Activated T-helper 1 cell treated with anti-CD3 and anti-CD28 coated beads, Interleukin-12 subunit alpha, Interleukin-12 subunit beta, Interleukin-2, Interleukin-4 antibody, amounts not matched to agents 30 ng/mL and 10 ng/mL and 1 ng/mL, durations not matched to agents 14 hours and 24 hours and 36 hours (primary cell): ENCODE data around the gene ATXN2. TPM values are rescaled to one million over a fixed set of nuclear protein-coding genes. Genes with fewer than 3 reads are reported as not detected.

ENCODE experiments used
- DNase-seq: peaks from one replicate; pipeline ENCODE4 v3.0.0; 2021; ENCODE audit warnings: low spot score
- H3K27ac Mint-ChIP-seq: one replicate; pipeline ENCODE4 v1.8.0; 2021; ENCODE audit warnings: mild to moderate bottlenecking, mixed read lengths
- H3K27me3 Mint-ChIP-seq: one replicate; pipeline ENCODE4 v1.8.0; 2022; ENCODE audit warnings: mild to moderate bottlenecking, moderate library complexity, mixed read lengths; ENCODE audit not compliant: insufficient read depth
- H3K36me3 Mint-ChIP-seq: one replicate; pipeline ENCODE4 v1.8.0; 2021; ENCODE audit warnings: low read depth, mixed read lengths
- H3K4me1 Mint-ChIP-seq: one replicate; pipeline ENCODE4 v1.8.0; 2021; ENCODE audit warnings: low read depth, mixed read lengths
- H3K4me3 Mint-ChIP-seq: one replicate; pipeline ENCODE4 v1.8.0; 2021; ENCODE audit warnings: mild to moderate bottlenecking, moderate library complexity, mixed read lengths
- H3K9me3 Mint-ChIP-seq: one replicate; pipeline ENCODE4 v1.8.0; 2021; ENCODE audit warnings: mixed read lengths
- intact Hi-C: fragments of 100-400 bp; cut with micrococcal nuclease; formaldehyde crosslinking; loops from one replicate; pipeline ENCODE4 v1.15.1; 2024
- total RNA-seq: library from RNA; stranded (reverse); gene quantifications from 2 replicates; pipeline ENCODE4 v1.2.3, GENCODE V29; 2022

Gene ATXN2, protein sequence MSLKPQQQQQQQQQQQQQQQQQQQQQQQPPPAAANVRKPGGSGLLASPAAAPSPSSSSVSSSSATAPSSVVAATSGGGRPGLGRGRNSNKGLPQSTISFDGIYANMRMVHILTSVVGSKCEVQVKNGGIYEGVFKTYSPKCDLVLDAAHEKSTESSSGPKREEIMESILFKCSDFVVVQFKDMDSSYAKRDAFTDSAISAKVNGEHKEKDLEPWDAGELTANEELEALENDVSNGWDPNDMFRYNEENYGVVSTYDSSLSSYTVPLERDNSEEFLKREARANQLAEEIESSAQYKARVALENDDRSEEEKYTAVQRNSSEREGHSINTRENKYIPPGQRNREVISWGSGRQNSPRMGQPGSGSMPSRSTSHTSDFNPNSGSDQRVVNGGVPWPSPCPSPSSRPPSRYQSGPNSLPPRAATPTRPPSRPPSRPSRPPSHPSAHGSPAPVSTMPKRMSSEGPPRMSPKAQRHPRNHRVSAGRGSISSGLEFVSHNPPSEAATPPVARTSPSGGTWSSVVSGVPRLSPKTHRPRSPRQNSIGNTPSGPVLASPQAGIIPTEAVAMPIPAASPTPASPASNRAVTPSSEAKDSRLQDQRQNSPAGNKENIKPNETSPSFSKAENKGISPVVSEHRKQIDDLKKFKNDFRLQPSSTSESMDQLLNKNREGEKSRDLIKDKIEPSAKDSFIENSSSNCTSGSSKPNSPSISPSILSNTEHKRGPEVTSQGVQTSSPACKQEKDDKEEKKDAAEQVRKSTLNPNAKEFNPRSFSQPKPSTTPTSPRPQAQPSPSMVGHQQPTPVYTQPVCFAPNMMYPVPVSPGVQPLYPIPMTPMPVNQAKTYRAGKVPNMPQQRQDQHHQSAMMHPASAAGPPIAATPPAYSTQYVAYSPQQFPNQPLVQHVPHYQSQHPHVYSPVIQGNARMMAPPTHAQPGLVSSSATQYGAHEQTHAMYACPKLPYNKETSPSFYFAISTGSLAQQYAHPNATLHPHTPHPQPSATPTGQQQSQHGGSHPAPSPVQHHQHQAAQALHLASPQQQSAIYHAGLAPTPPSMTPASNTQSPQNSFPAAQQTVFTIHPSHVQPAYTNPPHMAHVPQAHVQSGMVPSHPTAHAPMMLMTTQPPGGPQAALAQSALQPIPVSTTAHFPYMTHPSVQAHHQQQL
- total RNA-seq = 54.4 and 56.5 TPM in 2 replicates

DNA sequence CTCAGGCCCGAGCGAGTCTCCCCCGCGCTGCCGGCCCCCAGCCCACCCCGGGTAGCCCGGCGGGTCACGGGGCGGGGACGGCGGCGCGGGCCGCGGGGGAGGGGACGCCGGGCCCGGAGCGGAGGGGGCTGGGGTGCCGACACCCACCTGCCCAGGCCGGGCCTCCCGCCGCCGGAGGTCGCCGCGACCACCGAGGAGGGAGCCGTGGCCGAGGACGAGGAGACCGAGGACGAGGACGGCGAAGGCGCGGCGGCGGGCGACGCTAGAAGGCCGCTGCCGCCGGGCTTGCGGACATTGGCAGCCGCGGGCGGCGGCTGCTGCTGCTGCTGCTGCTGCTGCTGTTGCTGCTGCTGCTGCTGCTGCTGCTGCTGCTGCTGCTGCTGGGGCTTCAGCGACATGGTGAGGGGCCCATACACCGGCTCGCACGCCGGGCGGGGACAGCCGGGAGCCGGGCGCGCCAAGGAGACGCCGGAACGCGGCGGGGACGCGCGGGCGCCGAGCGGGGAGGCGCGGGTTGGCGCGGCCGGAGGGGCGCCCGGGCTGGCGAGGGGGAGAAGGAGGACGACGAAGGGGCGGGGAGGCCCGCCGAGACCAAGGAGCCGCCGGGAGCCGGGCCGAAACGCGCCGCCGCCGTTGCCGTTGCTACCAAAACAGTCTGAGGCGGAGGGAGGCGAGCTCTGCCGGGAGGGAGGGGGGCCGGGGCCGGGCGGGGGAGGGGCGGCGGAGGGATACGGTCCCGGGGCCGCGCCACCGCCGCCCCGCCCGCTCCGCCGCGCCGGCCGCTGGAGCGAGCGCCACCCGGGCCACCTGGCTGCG is at the start of gene ATXN2:
TSS of gene ATXN2 (minus strand) at position 679 of the 816 bp plus-strand sequence. CDS start at position 398, 281 bp downstream.
- no peaks in the 10 kb centered on the region for H3K9me3 Mint-ChIP-seq
- intact Hi-C loops = loop anchor here (1.0 to 5.0 kb wide), 7 partner anchors 53 to 528 kb away; partner anchors contain the start of genes ERP29, MAPKAPK5, SH2B3 and TMEM116
- peaks cover 4% of the 10 kb centered on the region for H3K36me3 Mint-ChIP-seq
- DNase-seq = no peak
- peak within 1 kb of the TSS; percentile 95 for H3K4me3 Mint-ChIP-seq
- H3K27ac Mint-ChIP-seq = peak within 1 kb of the TSS; percentile 82
- H3K4me1 Mint-ChIP-seq = peaks cover 37% of the 10 kb centered on the region
- H3K27me3 Mint-ChIP-seq = no peaks in the 10 kb centered on the region

DNA sequence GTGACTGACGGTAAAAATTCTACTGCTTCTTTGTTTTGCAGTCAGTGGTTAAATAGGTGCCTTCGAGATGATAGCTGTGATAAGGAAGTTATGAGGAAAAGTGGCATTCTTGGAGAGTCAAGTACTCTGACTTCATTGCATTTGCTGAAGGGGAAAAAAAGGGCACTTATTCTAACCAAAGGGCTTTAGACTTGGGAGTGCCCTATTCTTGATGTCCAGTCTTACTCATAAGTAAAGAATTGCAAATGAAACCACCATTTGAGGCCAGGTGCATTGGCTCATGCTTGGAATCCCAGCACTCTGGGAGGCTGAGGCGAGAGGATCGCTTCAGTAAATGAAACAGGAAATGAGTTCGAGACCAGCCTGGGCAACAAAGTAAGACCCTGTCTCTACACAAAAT is 46.3 kb upstream of the ATXN2 start:
- H3K36me3 Mint-ChIP-seq = peaks cover 34% of the 10 kb centered on the region
- intact Hi-C loops = no loop called here
- no peaks in the 10 kb centered on the region for H3K9me3 Mint-ChIP-seq

DNA sequence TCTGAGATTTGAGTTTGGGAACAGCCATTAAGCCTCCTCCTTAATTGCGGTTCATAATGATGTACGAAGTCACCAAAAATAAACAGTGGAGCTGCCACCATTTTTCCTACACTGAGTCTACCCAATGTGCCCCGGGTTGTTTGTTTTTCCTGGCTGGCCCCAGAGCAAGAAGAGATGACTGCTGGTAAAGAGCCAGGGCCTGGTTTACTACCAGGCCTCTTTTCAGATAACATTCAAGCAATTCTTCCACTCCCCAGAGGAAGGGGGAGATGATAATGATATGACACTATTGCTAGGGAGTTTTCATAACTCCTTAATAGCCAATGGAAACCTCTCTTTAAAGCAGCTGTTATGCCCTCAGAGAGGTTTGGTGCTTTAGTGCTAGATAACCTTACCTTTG is 44.3 kb upstream of the ATXN2 start:
- Mint-ChIP-seq H3K9me3 (no peaks in the 10 kb centered on the region), H3K27me3 (no peaks in the 10 kb centered on the region), H3K36me3 (peaks cover 26% of the 10 kb centered on the region), H3K4me3 (no peak overlapping the region), H3K4me1 (no peaks in the 10 kb centered on the region), H3K27ac (no peak overlapping the region)
- no peak for DNase-seq
- intact Hi-C loops = no loop called here

More for the DNA sequence above, 46.3 kb upstream of the ATXN2 start:
- no peaks in the 10 kb centered on the region for H3K4me1 Mint-ChIP-seq
- H3K27me3 Mint-ChIP-seq = no peaks in the 10 kb centered on the region
- no peak overlapping the region for H3K27ac Mint-ChIP-seq
- no peak for DNase-seq
- no peak overlapping the region for H3K4me3 Mint-ChIP-seq

DNA sequence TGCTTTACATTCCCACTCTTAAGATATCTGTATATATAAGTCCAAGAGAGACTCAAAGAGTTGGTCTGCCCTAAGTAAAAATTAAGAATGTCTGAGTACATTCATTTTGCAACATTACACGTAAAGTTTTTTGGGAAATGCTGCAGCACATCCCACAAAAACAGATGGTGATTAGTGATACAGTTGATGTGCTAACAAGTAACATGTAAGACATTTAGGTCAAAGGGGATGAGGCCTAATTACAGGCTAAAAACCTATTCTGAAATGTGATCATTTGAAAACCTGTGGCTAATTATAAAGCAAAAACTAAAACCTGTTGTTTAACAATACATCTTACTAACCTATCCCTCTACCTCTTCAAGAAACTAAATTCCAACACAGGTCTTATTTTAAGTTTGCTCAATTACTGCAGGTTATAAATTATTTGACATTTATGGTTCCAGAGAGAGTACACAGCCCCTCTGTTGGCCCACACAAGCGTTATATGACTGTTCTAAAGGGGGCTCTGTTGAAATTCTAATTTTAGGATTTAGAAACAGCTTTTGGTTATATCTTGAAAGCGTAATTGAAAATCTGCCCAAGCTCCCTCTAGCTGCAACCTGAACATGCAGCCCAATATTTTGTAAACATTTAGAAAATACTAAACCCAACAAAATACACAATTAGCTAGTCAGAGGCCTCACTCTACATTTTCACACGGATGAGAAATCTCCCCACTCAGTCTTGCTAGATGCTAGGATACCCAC is 43.7 kb upstream of the ATXN2 start:
- no peak overlapping the region for H3K27ac Mint-ChIP-seq
- intact Hi-C loops = no loop called here
- H3K9me3 Mint-ChIP-seq = no peaks in the 10 kb centered on the region
- H3K4me1 Mint-ChIP-seq = no peaks in the 10 kb centered on the region
- DNase-seq = no peak
- no peak overlapping the region for H3K4me3 Mint-ChIP-seq
- peaks cover 26% of the 10 kb centered on the region for H3K36me3 Mint-ChIP-seq
- H3K27me3 Mint-ChIP-seq = no peaks in the 10 kb centered on the region

DNA sequence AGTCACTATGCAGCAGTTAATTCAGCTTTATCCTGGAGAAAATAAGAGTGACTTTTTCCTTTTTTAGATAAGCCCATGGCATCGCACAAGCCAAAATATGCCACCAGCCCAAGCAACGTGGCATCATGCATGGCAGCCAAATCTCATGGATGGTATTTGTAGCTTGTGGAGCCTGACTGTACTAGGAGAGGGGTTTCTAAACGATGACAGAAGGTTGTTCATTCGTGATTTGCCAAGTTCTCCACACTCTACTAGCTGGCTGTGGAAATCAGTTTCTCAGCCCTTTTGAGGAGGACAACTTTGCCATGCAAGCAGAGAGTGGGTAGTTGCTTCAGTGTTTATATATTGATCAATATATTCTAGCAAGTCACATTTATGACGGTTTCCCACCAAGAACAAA is 41.4 kb upstream of the ATXN2 start:
- Mint-ChIP-seq H3K9me3 (no peaks in the 10 kb centered on the region), H3K36me3 (peaks cover 14% of the 10 kb centered on the region), H3K4me1 (no peaks in the 10 kb centered on the region), H3K4me3 (no peak overlapping the region), H3K27me3 (no peaks in the 10 kb centered on the region), H3K27ac (no peak overlapping the region)
- DNase-seq = no peak
- intact Hi-C loops = no loop called here

DNA sequence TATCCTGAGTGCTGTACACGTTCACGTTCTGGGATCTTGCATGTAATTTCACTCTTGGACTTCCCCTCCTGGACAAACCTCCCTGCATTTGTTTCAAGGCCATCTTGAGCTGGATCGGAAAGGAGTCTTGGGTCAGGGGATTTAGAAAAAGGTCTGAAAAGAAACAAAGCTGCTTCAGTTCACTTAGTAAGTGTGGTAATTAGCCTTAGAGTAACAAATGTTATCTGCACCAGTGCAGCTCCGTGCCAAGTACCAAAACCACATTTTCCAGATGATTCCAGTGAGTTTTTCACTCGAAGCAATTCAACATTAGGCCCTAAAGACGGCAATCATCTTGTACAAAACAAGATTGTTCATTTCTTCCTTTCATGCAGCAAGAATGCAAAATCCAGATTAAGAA is 39.4 kb upstream of the ATXN2 start:
- Mint-ChIP-seq H3K36me3 (peaks cover 10% of the 10 kb centered on the region), H3K4me1 (no peaks in the 10 kb centered on the region), H3K9me3 (no peaks in the 10 kb centered on the region), H3K27me3 (no peaks in the 10 kb centered on the region), H3K4me3 (no peak overlapping the region), H3K27ac (no peak overlapping the region)
- intact Hi-C loops = no loop called here
- DNase-seq = no peak

DNA sequence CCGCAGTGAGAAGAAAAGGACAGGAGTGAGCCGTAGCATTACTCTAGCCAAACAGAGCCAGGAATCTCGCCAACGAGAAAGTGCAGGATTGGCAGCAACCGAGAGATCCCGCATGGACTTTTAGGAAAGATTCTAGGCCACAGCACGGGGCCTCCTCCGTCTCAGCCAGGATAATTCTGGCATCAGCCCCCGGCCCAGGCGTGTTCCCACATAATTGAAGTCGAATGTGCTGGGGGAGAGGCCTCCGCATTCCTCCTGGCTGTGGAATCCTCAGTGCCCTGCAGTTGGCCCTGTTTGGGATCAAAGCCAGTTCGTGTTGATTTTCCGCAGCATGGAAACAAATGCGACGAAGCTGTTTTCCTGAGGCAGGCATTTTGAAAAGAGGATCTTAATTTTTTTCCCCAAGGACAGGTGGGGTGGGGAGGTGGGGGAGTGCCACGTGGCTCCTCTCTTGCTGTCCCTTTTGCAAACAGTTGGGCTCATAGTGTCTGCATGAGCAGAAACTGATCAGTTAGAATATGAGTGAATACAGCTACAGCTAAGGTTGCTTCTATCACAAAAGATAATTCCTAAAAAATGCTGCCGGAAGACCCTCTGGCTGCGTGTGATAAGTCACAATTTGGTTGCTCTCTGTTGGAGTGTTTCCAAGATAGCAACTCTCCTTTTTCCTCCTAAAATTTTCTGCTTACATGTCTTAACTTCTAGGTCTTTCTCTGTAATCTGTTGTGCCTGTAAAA is 37.3 kb upstream of the ATXN2 start:
- no peak for DNase-seq
- H3K9me3 Mint-ChIP-seq = no peaks in the 10 kb centered on the region

DNA sequence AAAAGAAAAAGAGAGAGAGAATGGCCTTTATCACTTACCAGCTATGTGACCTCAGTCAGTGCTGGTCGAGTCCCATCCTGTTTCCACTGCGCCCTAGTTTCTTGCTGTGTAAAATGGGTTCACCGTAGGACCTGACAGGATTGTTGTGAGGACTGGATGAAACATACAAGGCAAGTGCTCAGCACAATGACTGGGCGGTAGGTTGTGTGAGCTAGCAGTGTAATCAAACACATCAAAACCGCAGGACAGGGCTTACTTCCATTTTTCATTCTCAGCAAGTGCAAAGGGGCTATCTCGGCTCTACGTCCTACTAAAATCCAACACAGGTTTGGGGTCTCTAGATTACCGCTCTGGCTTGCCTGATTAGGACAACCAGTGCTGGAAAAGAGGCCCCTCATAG is 36.4 kb upstream of the ATXN2 start:
- H3K4me3 Mint-ChIP-seq = no peak overlapping the region
- H3K27ac Mint-ChIP-seq = no peak overlapping the region
- intact Hi-C loops = no loop called here
- H3K9me3 Mint-ChIP-seq = no peaks in the 10 kb centered on the region
- H3K27me3 Mint-ChIP-seq = no peaks in the 10 kb centered on the region
- H3K36me3 Mint-ChIP-seq = no peaks in the 10 kb centered on the region
- H3K4me1 Mint-ChIP-seq = no peaks in the 10 kb centered on the region
- no peak for DNase-seq

More for the DNA sequence above, 37.3 kb upstream of the ATXN2 start:
- Mint-ChIP-seq H3K4me1 (no peaks in the 10 kb centered on the region), H3K36me3 (no peaks in the 10 kb centered on the region), H3K27ac (no peak overlapping the region), H3K4me3 (no peak overlapping the region), H3K27me3 (no peaks in the 10 kb centered on the region)
- intact Hi-C loops = no loop called here

DNA sequence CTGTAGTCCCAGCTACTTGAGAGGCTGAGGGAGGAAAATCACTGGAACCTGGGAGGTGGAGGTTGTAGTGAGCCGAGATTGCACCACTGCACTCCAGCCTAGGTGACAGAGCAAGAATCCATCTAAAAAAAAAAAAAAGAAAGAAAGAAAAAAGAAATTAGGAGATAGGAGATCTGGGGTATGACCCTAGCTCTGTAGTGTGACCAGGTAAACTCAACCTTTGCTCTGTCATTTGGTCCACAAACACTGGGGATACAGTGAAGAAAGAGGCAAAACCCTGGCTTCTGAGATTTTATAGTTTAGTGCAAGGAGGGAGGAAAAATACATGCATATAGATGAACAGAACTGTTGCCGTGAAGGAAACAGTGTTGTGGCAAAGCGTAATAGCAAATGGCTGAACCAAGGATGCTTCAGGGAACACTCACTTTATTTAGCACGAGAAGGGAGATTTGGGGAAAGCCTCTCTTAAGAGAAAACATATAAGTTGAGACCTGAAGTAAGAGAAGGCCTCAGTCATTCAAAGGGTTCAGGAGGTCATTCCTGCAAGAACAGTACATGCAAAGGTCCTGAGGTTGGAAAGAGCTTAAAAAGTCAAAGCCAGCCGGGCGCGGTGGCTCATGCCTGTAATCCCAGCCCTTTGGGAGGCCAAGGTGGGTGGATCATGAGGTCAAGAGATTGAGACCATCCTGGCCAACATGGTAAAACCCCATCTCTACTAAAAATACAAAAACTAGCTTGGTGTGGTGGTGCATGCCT is 29.6 kb upstream of the ATXN2 start:
- no peak for DNase-seq
- Mint-ChIP-seq H3K27ac (no peak overlapping the region), H3K4me3 (no peak overlapping the region), H3K27me3 (no peaks in the 10 kb centered on the region), H3K4me1 (no peaks in the 10 kb centered on the region), H3K9me3 (no peaks in the 10 kb centered on the region), H3K36me3 (no peaks in the 10 kb centered on the region)
- intact Hi-C loops = no loop called here

DNA sequence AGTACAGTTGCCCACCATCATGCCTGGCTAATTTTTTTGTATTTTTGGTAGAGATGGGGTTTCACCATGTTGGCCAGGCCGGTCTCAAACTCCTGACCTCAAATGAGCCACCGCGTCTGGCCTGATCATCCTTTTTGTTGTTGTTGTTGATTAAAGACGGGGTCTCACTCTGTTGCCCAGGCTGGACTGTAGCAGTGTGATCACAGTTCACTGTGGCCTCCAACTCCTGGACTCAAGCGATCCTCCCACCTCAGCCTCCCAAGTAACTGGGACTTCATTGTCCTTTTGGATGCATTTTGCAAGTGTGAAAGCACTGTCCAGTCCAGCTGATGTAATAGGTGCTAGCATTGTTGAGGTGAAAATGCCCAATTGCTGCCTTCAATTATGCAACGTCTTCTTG is 27.1 kb upstream of the ATXN2 start:
- no peak for DNase-seq
- Mint-ChIP-seq H3K9me3 (no peaks in the 10 kb centered on the region), H3K4me3 (no peak overlapping the region), H3K27ac (no peak overlapping the region), H3K27me3 (peaks cover 3% of the 10 kb centered on the region), H3K4me1 (no peaks in the 10 kb centered on the region), H3K36me3 (no peaks in the 10 kb centered on the region)
- intact Hi-C loops = no loop called here

DNA sequence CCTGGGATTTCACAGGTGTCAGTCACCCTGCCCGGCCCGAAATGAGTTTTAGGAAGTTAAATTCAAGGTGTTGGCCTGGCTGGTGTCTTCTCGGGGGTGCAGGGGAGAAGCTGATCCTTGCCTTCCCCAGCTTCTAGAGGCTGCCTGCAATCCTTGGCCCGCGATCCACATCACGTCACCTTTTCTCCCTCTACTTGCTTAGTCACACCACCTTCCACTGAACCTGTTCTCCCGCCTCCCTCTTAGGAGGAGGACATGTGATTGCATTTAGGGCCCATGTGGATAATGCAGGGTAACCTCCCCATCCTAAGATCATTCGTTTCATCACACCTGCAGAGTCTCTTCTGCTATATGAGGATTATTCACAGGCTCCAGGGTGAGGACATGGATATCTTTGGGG is 25.4 kb upstream of the ATXN2 start:
- DNase-seq = no peak
- Mint-ChIP-seq H3K27ac (no peak overlapping the region), H3K36me3 (no peaks in the 10 kb centered on the region), H3K4me1 (no peaks in the 10 kb centered on the region), H3K27me3 (peaks cover 5% of the 10 kb centered on the region), H3K9me3 (no peaks in the 10 kb centered on the region), H3K4me3 (no peak overlapping the region)
- intact Hi-C loops = no loop called here
